Measurements from ENCODE around the gene CSNK2A2. TPM values are rescaled to one million over a fixed set of nuclear protein-coding genes. Genes with fewer than 3 reads are reported as not detected.

The CSNK2A2 gene
- total and polyA plus RNA-seq, 9 of the 15 experiments (the other 6 are each of a cell fraction or from before 2014, with no cell fraction given) = 20.8 to 109 (median 44.7) TPM

GRCh38 chr16:58129097-58129936 is 68.6 kb downstream of the CSNK2A2 start, which contains the start of gene CFAP20 (continued):
- TF ChIP-seq ETS1 (conservative IDR thresholded peaks at IDR 0.05; ENCODE audit: control insufficient read depth, low read depth, low read length) = peak; percentile 61
- TF ChIP-seq, protein P1, sequence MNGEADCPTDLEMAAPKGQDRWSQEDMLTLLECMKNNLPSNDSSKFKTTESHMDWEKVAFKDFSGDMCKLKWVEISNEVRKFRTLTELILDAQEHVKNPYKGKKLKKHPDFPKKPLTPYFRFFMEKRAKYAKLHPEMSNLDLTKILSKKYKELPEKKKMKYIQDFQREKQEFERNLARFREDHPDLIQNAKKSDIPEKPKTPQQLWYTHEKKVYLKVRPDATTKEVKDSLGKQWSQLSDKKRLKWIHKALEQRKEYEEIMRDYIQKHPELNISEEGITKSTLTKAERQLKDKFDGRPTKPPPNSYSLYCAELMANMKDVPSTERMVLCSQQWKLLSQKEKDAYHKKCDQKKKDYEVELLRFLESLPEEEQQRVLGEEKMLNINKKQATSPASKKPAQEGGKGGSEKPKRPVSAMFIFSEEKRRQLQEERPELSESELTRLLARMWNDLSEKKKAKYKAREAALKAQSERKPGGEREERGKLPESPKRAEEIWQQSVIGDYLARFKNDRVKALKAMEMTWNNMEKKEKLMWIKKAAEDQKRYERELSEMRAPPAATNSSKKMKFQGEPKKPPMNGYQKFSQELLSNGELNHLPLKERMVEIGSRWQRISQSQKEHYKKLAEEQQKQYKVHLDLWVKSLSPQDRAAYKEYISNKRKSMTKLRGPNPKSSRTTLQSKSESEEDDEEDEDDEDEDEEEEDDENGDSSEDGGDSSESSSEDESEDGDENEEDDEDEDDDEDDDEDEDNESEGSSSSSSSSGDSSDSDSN (IDR thresholded peaks at IDR 0.05; ENCODE audit: borderline replicate concordance in 1 of 2, low read depth in 2 of 2, low read length in 2 of 2) = 0 out of 4 replicates have a peak, but pooled peaks have one; percentile 31 to 80
- TF ChIP-seq TBP (optimal IDR thresholded peaks at IDR 0.05; ENCODE audit: low read depth, low read length) = peak; percentile 91
- no peak for TF ChIP-seq ZNF384 (IDR thresholded peaks at IDR 0.05; ENCODE audit: low read depth, low read length)
- no peak for TF ChIP-seq THRA (IDR thresholded peaks at IDR 0.05)
- TF ChIP-seq CEBPB (tag; IDR thresholded peaks at IDR 0.05) = 0 out of 2 replicates have a peak, but pooled peaks have one; percentile 9
- TF ChIP-seq NBN (IDR thresholded peaks at IDR 0.05; ENCODE audit: low read depth) = peak; percentile 89; the same call in 1 of the 2 replicates
- TF ChIP-seq TAF1 (IDR thresholded peaks at IDR 0.05; ENCODE audit: control insufficient read depth, extremely low read depth, insufficient read depth, low read length, severe bottlenecking) = peak; percentile 78
- TF ChIP-seq RB1 (IDR thresholded peaks at IDR 0.05; ENCODE audit: low read depth) = peak; percentile 85
- 0 out of 2 replicates have a peak, but pooled peaks have one; percentile 26 for TF ChIP-seq ZNF431 (CRISPR knock-in tag; IDR thresholded peaks at IDR 0.05)
- TF ChIP-seq ZNF12 (CRISPR knock-in tag; IDR thresholded peaks at IDR 0.05) = peak; percentile 37; the same call in 1 of the 2 replicates
- TF ChIP-seq ZNF165 (CRISPR knock-in tag; IDR thresholded peaks at IDR 0.05; ENCODE audit: borderline replicate concordance) = 0 out of 2 replicates have a peak, but pooled peaks have one; percentile 15
- peak; percentile 46; the same call in 1 of the 2 replicates for TF ChIP-seq E2F4 (CRISPR knock-in tag; IDR thresholded peaks at IDR 0.05; ENCODE audit: low read depth)
- TF ChIP-seq, protein P2, sequence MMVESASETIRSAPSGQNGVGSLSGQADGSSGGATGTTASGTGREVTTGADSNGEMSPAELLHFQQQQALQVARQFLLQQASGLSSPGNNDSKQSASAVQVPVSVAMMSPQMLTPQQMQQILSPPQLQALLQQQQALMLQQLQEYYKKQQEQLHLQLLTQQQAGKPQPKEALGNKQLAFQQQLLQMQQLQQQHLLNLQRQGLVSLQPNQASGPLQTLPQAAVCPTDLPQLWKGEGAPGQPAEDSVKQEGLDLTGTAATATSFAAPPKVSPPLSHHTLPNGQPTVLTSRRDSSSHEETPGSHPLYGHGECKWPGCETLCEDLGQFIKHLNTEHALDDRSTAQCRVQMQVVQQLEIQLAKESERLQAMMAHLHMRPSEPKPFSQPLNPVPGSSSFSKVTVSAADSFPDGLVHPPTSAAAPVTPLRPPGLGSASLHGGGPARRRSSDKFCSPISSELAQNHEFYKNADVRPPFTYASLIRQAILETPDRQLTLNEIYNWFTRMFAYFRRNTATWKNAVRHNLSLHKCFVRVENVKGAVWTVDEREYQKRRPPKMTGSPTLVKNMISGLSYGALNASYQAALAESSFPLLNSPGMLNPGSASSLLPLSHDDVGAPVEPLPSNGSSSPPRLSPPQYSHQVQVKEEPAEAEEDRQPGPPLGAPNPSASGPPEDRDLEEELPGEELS (CRISPR knock-in tag; IDR thresholded peaks at IDR 0.05; ENCODE audit: borderline replicate concordance) = peak; percentile 70; the same call in 1 of the 2 replicates
- TF ChIP-seq MCM5 (IDR thresholded peaks at IDR 0.05; ENCODE audit: low read depth) = no peak
- no peak for TF ChIP-seq HLTF (IDR thresholded peaks at IDR 0.05)

Measured in K562 (cell line).